K562 (cell line): ENCODE data around the gene CD320. TPM values are rescaled to one million over a fixed set of nuclear protein-coding genes. Genes with fewer than 3 reads are reported as not detected.

Source experiments
- ATAC-seq: fragments of 200-7000 bp; cut with Tn5 transposase; 3 replicates; pipeline ENCODE4 v1.9.1; 2020; ENCODE audit warnings: moderate library complexity
- BruUV-seq: library from RNA; stranded (reverse); fragments of 400-500 nt; replicated peaks from 2 replicates; lab custom pipeline; 2021; lab: Mats Ljungman, UMichigan
- CTCF ChIA-PET: fragments of 300-600 bp; formaldehyde crosslinking; extraction: SDS; loops from one replicate; lab custom pipeline; 2021; ENCODE audit warnings: low intra/inter-chr PET ratio; lab: Yijun Ruan, JAX
- POLR2A ChIA-PET: fragments of 300-600, 350-650 bp; sonication (Branson Sonifier 250); formaldehyde crosslinking; extraction: SDS; loops from one replicate; lab custom pipeline; 2021; ENCODE audit warnings: antibody characterized with exemption, inconsistent platforms; lab: Yijun Ruan, JAX
- DNase-seq, 4 experiments: peaks; one replicate each; pipeline versions ENCODE4 v3.0.0 to v3.0.0-alpha.2; 2011 to 2018; ENCODE audit warnings: low spot score in 3 of 4, mixed read lengths in 3 of 4; ENCODE audit errors: extremely low read depth in 1 of 4
- FAIRE-seq: peaks from 2 replicates; lab custom pipeline; 2011; peaks lifted over from hg19 to GRCh38; lab: Jason Lieb, UNC
- H2AFZ ChIP-seq: 2 replicates; pipeline ENCODE4 v1.6.0; 2011; ENCODE audit warnings: low read depth, low read length, control low read depth, inconsistent platforms
- H3K27ac ChIP-seq: fragments of 200-600 bp; 3 replicates; pipeline ENCODE4 v1.8.0; 2011; ENCODE audit warnings: low read depth, mild to moderate bottlenecking, control low read depth, inconsistent platforms, low read length, moderate library complexity, mixed read lengths; ENCODE audit errors: extremely low read depth
- H3K27me3 ChIP-seq, 2 experiments: fragments of 300-600 bp in 1 of 2; 2 replicates in 1 of 2; 3 replicates in 1 of 2; pipeline versions ENCODE4 v1.6.0 to v1.8.0; 2011; ENCODE audit warnings: inconsistent platforms in 2 of 2, low read length in 2 of 2, mild to moderate bottlenecking in 1 of 2, mixed read lengths in 1 of 2, moderate library complexity in 1 of 2; ENCODE audit not compliant: control insufficient read depth in 2 of 2, insufficient read depth in 2 of 2
- H3K36me3 ChIP-seq: fragments of 300-600 bp; 3 replicates; pipeline ENCODE4 v1.8.0; 2011; ENCODE audit warnings: mild to moderate bottlenecking, low read length, inconsistent platforms; ENCODE audit not compliant: control insufficient read depth, insufficient read depth
- H3K4me1 ChIP-seq, 2 experiments: fragments of 200-600 bp in 1 of 2; replicated peaks in 1 of 2; 2 replicates in 1 of 2; 3 replicates in 1 of 2; pipeline versions ENCODE4 v1.5.1 to v1.8.0; 2011; ENCODE audit warnings: inconsistent platforms in 2 of 2, low read length in 2 of 2, mild to moderate bottlenecking in 1 of 2, mixed read lengths in 1 of 2, moderate library complexity in 1 of 2; ENCODE audit not compliant: control insufficient read depth in 2 of 2, insufficient read depth in 2 of 2
- H3K4me2 ChIP-seq: 2 replicates; pipeline ENCODE4 v1.6.1; 2011; ENCODE audit warnings: low read length, control low read depth, inconsistent platforms, mixed read lengths; ENCODE audit not compliant: insufficient read depth
- H3K4me3 ChIP-seq: fragments of 200-600 bp; sonication (generic), shearing (Covaris generic); 2 replicates; pipeline ENCODE4 v1.5.1; 2016; ENCODE audit warnings: control low read depth, inconsistent platforms
- H3K79me2 ChIP-seq: fragments of 200-600 bp; 3 replicates; pipeline ENCODE4 v1.8.0; 2011; ENCODE audit warnings: low read length, inconsistent platforms; ENCODE audit not compliant: control insufficient read depth, insufficient read depth
- H3K9ac ChIP-seq, 2 experiments: 2 replicates each; pipeline versions ENCODE4 v1.6.0 to v1.6.1; 2011; ENCODE audit warnings: low read depth in 2 of 2, low read length in 2 of 2, control low read depth in 1 of 2, inconsistent platforms in 1 of 2, mild to moderate bottlenecking in 1 of 2, mixed read lengths in 1 of 2; ENCODE audit not compliant: insufficient read depth in 1 of 2
- H3K9me1 ChIP-seq: one replicate; pipeline ENCODE4 v1.6.0; 2011; ENCODE audit warnings: inconsistent platforms, mild to moderate bottlenecking, low read length, moderate library complexity; ENCODE audit not compliant: control insufficient read depth, insufficient read depth
- H3K9me3 ChIP-seq: replicated peaks from 2 replicates; pipeline ENCODE4 v1.5.1; 2011; ENCODE audit warnings: low read depth, low read length, inconsistent platforms; ENCODE audit not compliant: control insufficient read depth, insufficient read depth
- H4K20me1 ChIP-seq: replicated peaks from 2 replicates; pipeline ENCODE4 v1.6.1; 2011; ENCODE audit warnings: low read length, inconsistent platforms, mixed read lengths; ENCODE audit not compliant: control insufficient read depth, insufficient read depth
- ATF1 ChIP-seq, 2 experiments: fragments of 450-650 bp in 1 of 2; IDR thresholded peaks; 2 replicates each; pipeline ENCODE4 v1.6.1; 2016; ENCODE audit warnings: missing compliant biosample characterization in 1 of 2, missing genetic modification characterization in 1 of 2
- ATF7 ChIP-seq: fragments of 450-650 bp; IDR thresholded peaks from 2 replicates; pipeline ENCODE4 v1.7.1; 2014; ENCODE audit warnings: mild to moderate bottlenecking, moderate library complexity
- ESRRB ChIP-seq: fragments of 250-450 bp; sonication (Bioruptor Pico); IDR thresholded peaks from 2 replicates; pipeline ENCODE4 v1.5.0; 2020; ENCODE audit warnings: mild to moderate bottlenecking, moderate library complexity, borderline replicate concordance
- HMGN3 ChIP-seq: IDR thresholded peaks from 2 replicates; pipeline ENCODE4 v1.6.1; 2011; ENCODE audit warnings: borderline replicate concordance, low read depth, mild to moderate bottlenecking, mixed read lengths, low read length; ENCODE audit not compliant: insufficient read length; ENCODE audit errors: extremely low read depth
- L3MBTL2 ChIP-seq: fragments of 450-650 bp; IDR thresholded peaks from 2 replicates; pipeline ENCODE4 v1.6.1; 2016; ENCODE audit warnings: mild to moderate bottlenecking, moderate library complexity
- MTA3 ChIP-seq: fragments of 450-650 bp; formaldehyde crosslinking; IDR thresholded peaks from 2 replicates; pipeline ENCODE4 v1.6.1; 2017; ENCODE audit warnings: mild to moderate bottlenecking, borderline replicate concordance
- NRF1 ChIP-seq, 2 experiments: fragments of 450-650 bp; IDR thresholded peaks in 1 of 2; conservative IDR thresholded peaks in 1 of 2; 2 replicates each; pipeline ENCODE4 v1.6.1; 2014; ENCODE audit warnings: mild to moderate bottlenecking in 2 of 2
- PKNOX1 ChIP-seq: fragments of 450-650 bp; IDR thresholded peaks from 2 replicates; pipeline ENCODE4 v1.6.1; 2016
- PML ChIP-seq: IDR thresholded peaks from 2 replicates; pipeline ENCODE4 v1.6.1; 2012; ENCODE audit warnings: low read length, inconsistent platforms
- SP2 ChIP-seq: IDR thresholded peaks from 2 replicates; pipeline ENCODE4 v1.6.1; 2011; ENCODE audit warnings: mild to moderate bottlenecking, low read depth, low read length, moderate library complexity; ENCODE audit not compliant: poor library complexity, severe bottlenecking; ENCODE audit errors: extremely low read depth
- TFAP4 ChIP-seq: sonication (generic); formaldehyde crosslinking; IDR thresholded peaks from 2 replicates; pipeline ENCODE4 v1.8.0; 2022; ENCODE audit warnings: missing genetic modification reagents, mild to moderate bottlenecking, moderate library complexity, borderline replicate concordance
- ZBTB7A ChIP-seq: IDR thresholded peaks from 2 replicates; pipeline ENCODE4 v1.6.1; 2011; ENCODE audit warnings: low read depth, mild to moderate bottlenecking, low read length, moderate library complexity, borderline replicate concordance; ENCODE audit not compliant: control insufficient read depth
- ZNF512 ChIP-seq: IDR thresholded peaks from 2 replicates; pipeline ENCODE4 v1.6.1; 2016; ENCODE audit warnings: missing genetic modification characterization, missing compliant biosample characterization
- WGBS: fragments of 100-300 bp; shearing (Covaris generic); methylation state at CpG from one replicate; pipeline ENCODE4 v1.1.6; 2016; ENCODE audit warnings: low coverage, mixed read lengths; ENCODE audit not compliant: insufficient coverage; ENCODE audit errors: missing lambda C conversion rate; 5-methylcytosine and 5-hydroxymethylcytosine counted together
- in situ Hi-C: fragments of 300-500 bp; cut with MboI; formaldehyde crosslinking; loops from 4 replicates; pipeline ENCODE4 v1.15.0; 2018; ENCODE audit warnings: inconsistent platforms, mixed read lengths
- intact Hi-C: fragments of 100-400 bp; cut with micrococcal nuclease; formaldehyde crosslinking; loops from 2 replicates; pipeline ENCODE4 v1.14.2; 2022
- polyA plus RNA-seq, 8 experiments: library from polyadenylated mRNA; depleted of rRNA in 4 of 8; stranded (reverse) in 5 of 8; unstranded in 3 of 8; fragments of >200 nt; fragmentation: Nextera tagmentation in 2 of 8; fragmentation: Illumina TruSeq in 1 of 8; extraction: Ambion mirVana in 2 of 8; extraction: Trizol in 1 of 8; gene quantifications; 2 replicates each; pipeline versions ENCODE4 v1.2.1 to v1.2.3, GENCODE V29; 2011 to 2014; ENCODE audit warnings: inconsistent platforms in 1 of 8, missing spikeins in 1 of 8
- total RNA-seq, 7 experiments: library from RNA; depleted of rRNA in 6 of 7; stranded (reverse); fragments of >200 nt in 6 of 7; fragmentation: Illumina TruSeq in 2 of 7; extraction: Trizol in 2 of 7; gene quantifications; 2 replicates each; pipeline versions ENCODE4 v1.2.1 to v1.2.3, GENCODE V29; 2011 to 2021; ENCODE audit warnings: low replicate concordance in 1 of 7
- TF ChIP-seq, protein P1 (sequence below), 3 experiments: IDR thresholded peaks in 2 of 3; conservative IDR thresholded peaks in 1 of 3; 2 replicates each; pipeline ENCODE4 v1.5.1; 2011 to 2012; ENCODE audit warnings: low read length in 3 of 3, mild to moderate bottlenecking in 3 of 3, control low read depth in 2 of 3, improper control_type of control experiment in 1 of 3, inconsistent platforms in 1 of 3, low read depth in 1 of 3, mixed read lengths in 1 of 3, moderate library complexity in 1 of 3; ENCODE audit not compliant: insufficient read depth in 2 of 3

The CD320 gene
- total and polyA plus RNA-seq, 9 of the 15 experiments (the other 6 are each of a cell fraction or from before 2014, with no cell fraction given), result 0.45 to 94.5 (median 34.4) TPM

- FAIRE-seq (peak; percentile 80), DNase-seq (peak; percentile 98 to 100 (median 100)), ATAC-seq (peak; percentile 100)
- H3K79me2 ChIP-seq, result no peaks in the 10 kb centered on the region
- H3K9me1 ChIP-seq, result no peaks in the 10 kb centered on the region
- no peaks in the 10 kb centered on the region for H4K20me1 ChIP-seq
- H3K9me3 ChIP-seq, result no peaks in the 10 kb centered on the region
- no peaks in the 10 kb centered on the region for H3K36me3 ChIP-seq
- H3K27me3 ChIP-seq, result 0 out of 5 replicates have a peak, but pooled peaks cover 0 to 3% of the 10 kb centered on the region in 2 experiments
- no peak within 1 kb of the TSS for H3K27ac ChIP-seq
- WGBS, result 6% methylated on average over 35 of the region's 65 CpGs
- POLR2A ChIA-PET, result interaction anchor here (0.6 to 0.8 kb wide), 2 partner anchors 21 to 49 kb away, joined by 3 to 5 read pairs; partner anchors contain the start of genes NDUFA7 and RPS28
- intact Hi-C loops, result loop anchor here (1.0 kb wide), 1 partner anchor 22 kb away; the partner anchor contains the start of genes NDUFA7 and RPS28
- peak within 1 kb of the TSS; percentile 23 for H3K4me3 ChIP-seq
- in situ Hi-C loops, result no loop called here
- H2AFZ ChIP-seq, result peak within 1 kb of the TSS; percentile 90
- H3K4me2 ChIP-seq, result peak within 1 kb of the TSS; percentile 74
- peaks cover 0 to 25% of the 10 kb centered on the region in 2 experiments; a peak in 3 of 5 replicates for H3K4me1 ChIP-seq
- no TSS peak for BruUV-seq
- CTCF ChIA-PET, result interaction anchor here (0.6 kb wide), 1 partner anchor 9 kb away, joined by 3 read pairs; no protein-coding TSS in a partner anchor
- H3K9ac ChIP-seq, result peak within 1 kb of the TSS in 1 of 2 experiments; percentile 91; a peak in 3 of 4 replicates
- TF ChIP-seq ZBTB7A, result peak; percentile 14; the same call in 1 of the 2 replicates
- no peak for TF ChIP-seq PML
- no peak for TF ChIP-seq ZNF512 (tag)
- peak; percentile 89 for TF ChIP-seq SP2
- TF ChIP-seq HMGN3, result peak; percentile 16
- TF ChIP-seq ATF7, result peak; percentile 50; the same call in 1 of the 2 replicates
- TF ChIP-seq TFAP4 (CRISPR knock-in tag), result peak; percentile 65; the same call in 1 of the 2 replicates
- TF ChIP-seq, protein P1, sequence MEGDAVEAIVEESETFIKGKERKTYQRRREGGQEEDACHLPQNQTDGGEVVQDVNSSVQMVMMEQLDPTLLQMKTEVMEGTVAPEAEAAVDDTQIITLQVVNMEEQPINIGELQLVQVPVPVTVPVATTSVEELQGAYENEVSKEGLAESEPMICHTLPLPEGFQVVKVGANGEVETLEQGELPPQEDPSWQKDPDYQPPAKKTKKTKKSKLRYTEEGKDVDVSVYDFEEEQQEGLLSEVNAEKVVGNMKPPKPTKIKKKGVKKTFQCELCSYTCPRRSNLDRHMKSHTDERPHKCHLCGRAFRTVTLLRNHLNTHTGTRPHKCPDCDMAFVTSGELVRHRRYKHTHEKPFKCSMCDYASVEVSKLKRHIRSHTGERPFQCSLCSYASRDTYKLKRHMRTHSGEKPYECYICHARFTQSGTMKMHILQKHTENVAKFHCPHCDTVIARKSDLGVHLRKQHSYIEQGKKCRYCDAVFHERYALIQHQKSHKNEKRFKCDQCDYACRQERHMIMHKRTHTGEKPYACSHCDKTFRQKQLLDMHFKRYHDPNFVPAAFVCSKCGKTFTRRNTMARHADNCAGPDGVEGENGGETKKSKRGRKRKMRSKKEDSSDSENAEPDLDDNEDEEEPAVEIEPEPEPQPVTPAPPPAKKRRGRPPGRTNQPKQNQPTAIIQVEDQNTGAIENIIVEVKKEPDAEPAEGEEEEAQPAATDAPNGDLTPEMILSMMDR (IDR thresholded peaks at IDR 0.05 in 2 of 3, conservative IDR thresholded peaks at IDR 0.05 in 1 of 3; ENCODE audit: insufficient read depth in 2 of 3, low read depth in 1 of 3, low read length in 3 of 3), result peak in 1 of 3 experiments; percentile 5; a peak in 1 of 6 replicates
- peak; percentile 100 for TF ChIP-seq PKNOX1
- TF ChIP-seq MTA3, result peak; percentile 44; the same call in 1 of the 2 replicates
- TF ChIP-seq ESRRB (CRISPR knock-in tag), result no peak
- peak; percentile 46 to 49 for TF ChIP-seq NRF1 (conservative IDR thresholded peaks at IDR 0.05 in 1 of 2, IDR thresholded peaks at IDR 0.05 in 1 of 2)
- TF ChIP-seq L3MBTL2, result peak; percentile 53; the same call in 1 of the 2 replicates
- no peak for TF ChIP-seq ATF1 (CRISPR knock-in tag; IDR thresholded peaks at IDR 0.05)
- peak; percentile 70 for TF ChIP-seq ATF1 (tag; IDR thresholded peaks at IDR 0.05)
Observed at GRCh38 chr19:8342684-8343482, 34.7 kb upstream of the CD320 start, which contains the start of gene KANK3. TSS of gene KANK3 (minus strand) at chr19:8343262. CDS start at chr19:8337828, 5,434 bp downstream.
